Measurements from ENCODE around the gene INTS11.

Gene INTS11

DNA sequence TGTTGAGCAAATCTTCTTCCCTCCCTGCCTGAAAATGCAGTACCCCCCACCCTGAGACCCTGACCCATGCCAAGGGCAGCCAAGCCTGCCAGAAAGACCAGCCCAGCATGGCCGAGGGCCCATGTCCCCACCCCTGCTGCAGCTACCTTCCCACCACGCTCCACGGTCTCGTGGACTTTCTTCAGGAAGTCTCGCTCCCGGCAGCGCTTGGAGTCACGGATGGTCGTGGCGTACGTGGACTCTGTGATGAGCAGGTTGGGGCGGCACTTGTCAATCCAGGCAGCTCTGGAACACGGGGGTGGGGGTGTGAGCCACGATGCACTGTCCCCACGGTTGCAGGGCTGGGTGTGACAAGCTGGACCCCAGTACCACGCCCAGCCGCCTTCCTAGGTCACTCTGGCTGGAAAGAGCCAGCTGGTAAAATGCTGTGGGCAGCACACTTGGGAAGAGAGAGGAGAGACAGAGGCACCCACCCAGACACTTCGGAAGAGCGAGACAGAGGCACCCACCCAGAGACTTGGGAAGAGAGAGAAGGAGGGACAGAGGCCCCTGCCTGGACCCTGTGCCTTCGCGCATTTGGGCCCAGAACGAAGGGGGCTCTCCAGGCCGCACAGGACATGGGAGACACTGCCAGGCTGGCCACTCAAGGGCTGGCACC, 9.7 kb downstream of the INTS11 start:
- no peak for DNase-seq (ENCODE audit: low read depth in 1 of 2, low spot score in 1 of 2)

DNA sequence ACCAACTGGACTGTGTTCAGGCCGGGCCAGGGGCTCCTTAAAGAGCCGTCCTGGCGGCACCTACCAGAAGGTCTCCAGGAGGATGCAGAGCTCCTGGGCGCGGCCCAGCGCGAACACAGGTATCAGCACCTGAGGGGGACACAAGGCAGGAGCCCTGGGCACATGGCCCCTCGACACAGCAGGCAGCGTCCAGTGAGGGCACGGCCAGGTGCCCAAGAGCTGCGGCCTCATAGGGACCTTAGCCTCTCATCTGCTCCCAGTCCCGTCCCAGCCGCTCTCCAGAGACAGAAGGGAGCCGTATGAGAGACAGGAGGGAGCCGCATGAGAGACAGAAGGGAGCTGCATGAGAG, 10.2 kb downstream of the INTS11 start:
- DNase-seq (ENCODE audit: low read depth in 1 of 2, low spot score in 1 of 2) = no peak

DNA sequence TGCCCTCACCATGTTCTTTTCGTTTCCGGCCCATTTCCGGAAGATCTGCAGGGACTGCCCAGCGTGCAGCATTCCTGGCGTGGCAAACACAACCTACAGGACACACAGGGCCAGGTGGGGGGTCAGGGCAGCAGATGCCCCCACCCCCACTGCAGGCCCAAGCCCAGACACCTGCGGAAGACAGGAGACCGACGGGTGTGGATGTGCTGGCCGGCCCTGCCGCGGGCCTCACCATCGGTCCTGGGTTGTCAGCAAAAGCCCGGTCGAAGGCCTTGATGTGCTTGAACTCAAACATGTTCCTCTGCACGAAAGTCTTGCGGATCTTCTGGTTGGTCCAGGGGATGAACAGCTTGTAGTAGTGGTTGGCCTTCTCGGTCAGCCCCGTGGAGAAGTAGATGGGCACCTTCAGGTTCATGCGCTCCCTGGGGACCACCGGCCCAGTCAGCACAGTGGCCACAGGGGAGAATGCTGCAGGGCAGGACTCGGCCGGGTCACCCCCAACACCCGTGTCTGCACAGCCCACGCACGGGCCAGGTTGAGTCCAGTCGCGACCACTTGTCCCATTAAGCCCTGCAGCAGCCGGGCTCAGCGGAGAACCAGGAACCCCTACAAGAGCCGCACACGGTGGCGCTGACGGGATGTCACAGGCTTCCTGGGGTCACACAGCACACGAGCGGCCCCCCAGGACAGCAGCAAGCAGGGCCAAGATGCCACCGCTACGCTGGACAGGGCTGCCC, 10.8 kb downstream of the INTS11 start:
- DNase-seq (ENCODE audit: low read depth in 1 of 2, low spot score in 1 of 2) = no peak

DNA sequence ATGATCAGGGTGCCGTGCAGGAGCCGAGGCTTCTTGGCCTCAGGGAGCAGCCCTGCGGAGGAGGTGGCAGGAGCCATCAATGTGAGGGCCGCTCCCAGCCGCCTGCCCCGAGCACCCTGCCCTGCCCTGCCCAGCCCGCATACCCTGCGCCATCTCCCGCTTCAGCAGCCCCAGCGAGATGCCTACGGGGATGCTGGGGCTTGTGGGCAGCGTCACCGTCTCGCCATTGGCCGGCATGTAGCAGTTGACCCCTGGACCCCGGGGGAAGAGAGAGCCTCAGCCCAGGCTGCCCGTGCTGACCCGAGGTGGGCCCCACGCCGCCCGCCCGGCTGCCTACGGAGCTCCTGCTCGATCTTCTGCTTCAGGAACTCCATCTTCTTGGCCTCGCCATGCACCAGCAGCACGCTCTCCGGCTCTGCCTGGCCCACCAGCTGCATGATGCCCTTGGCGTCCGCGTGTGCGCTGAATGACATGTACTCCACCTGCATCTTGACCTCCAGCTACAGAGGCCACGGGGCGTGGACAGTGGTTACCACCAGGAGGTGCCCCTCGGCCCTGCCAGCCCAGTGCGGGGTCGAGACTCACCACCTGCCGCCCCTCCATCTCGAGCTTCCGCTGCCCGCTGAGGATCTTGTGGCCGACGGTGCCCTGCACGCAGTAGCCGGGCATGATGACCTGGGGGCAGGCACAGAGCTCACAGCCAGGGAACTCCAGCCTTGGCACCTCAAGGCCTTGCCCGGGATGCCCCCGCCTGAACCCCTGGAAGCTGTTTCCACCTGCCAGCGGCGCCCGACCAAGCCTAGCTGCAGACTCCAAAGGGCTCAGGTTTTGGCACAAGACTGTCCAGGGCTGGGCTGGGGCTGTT, 11.8 kb downstream of the INTS11 start:
- no peak for DNase-seq (ENCODE audit: low read depth in 1 of 2, low spot score in 1 of 2)

DNA sequence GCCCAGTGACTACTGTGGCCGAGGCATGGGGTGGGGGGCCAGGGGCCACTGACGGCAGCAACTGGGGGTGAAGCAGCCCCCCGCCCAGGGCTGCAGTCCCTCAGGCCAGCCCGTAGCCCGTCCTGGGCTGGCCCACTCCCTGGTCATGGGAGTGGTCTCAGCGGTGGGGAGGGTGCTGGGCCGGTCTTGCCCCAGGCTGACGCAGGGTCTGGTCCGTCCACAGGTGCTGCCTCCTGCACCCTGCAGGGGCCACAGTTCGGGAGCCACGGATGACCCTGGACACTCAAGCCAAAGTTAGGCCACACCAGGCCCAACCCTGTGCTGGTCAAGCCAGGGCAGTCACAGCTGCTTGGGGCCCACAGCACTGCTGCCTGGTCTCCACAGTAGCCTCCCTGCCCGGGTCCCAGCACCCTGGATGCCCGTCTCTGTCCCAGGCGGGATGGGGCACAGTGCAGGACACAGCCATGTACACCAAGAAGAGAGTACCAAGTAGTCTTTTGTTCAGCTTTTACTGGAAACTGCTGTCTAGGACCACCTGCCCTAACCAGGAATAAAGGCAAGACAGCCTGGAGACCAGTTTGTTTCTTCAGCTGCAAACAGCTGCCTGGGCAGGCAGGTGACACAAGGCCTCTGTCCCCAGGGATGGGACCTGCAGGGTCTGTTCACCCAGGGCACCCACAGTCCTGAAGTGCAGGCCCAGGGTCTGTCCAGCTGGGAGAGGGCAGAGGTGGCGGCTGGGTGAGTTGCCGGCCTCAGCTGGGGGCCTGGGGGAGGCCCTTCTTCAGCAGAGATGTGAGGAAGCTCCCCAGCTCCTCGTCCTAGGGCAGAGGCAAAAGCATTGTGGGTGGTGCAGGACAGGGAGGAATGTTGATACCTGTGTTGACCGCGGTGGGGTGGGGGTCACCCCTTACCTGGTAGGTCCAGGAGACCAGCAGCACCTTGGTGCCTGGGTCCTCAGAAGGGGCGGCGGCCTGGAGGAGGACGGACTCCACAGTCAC, 13.1 kb downstream of the INTS11 start:
- no peak for DNase-seq (ENCODE audit: low read depth in 1 of 2, low spot score in 1 of 2)

DNA sequence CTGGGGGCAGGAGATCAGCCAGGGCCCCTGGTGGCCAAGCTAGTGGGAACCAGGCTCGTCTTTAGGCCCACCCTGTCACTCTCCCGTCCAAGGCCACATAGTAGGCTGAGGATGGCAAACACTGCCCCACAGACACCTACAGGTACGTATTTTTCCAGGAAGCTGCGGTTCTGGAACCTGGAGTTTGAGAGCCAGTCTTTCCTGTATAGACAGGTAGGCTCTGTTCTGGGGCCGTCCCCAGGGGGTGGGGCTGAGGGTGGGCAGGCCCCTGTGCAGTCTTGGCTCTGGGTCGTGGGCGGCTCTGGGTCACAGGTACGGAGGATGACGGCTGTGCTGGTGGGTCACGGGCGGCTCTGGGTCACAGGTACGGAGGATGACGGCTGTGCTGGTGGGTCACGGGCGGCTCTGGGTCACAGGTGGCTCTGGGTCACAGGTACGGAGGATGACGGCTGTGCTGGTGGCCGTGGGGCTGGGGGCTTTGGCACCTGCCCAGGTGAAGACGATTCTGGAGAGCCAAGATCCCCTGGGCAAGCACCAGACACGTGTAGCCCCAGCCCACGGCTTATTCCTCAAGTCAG, 13.9 kb downstream of the INTS11 start:
- DNase-seq (ENCODE audit: low read depth in 1 of 2, low spot score in 1 of 2) = no peak

DNA sequence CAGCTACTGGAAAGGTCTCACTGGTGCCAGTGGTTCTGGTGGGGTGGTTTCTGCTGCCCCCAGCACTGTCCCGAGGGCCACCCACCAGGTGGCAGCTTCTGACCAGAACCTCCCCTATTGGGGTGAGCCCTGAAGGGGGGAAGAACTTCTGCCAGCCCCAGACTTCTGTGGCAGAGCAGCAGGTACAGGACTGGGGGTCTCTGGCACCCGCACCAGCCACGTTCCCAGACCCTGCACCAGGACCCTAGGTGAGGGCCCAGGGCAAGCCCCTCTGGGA, 14.4 kb downstream of the INTS11 start:
- no peak for DNase-seq (ENCODE audit: low read depth in 1 of 2, low spot score in 1 of 2)

DNA sequence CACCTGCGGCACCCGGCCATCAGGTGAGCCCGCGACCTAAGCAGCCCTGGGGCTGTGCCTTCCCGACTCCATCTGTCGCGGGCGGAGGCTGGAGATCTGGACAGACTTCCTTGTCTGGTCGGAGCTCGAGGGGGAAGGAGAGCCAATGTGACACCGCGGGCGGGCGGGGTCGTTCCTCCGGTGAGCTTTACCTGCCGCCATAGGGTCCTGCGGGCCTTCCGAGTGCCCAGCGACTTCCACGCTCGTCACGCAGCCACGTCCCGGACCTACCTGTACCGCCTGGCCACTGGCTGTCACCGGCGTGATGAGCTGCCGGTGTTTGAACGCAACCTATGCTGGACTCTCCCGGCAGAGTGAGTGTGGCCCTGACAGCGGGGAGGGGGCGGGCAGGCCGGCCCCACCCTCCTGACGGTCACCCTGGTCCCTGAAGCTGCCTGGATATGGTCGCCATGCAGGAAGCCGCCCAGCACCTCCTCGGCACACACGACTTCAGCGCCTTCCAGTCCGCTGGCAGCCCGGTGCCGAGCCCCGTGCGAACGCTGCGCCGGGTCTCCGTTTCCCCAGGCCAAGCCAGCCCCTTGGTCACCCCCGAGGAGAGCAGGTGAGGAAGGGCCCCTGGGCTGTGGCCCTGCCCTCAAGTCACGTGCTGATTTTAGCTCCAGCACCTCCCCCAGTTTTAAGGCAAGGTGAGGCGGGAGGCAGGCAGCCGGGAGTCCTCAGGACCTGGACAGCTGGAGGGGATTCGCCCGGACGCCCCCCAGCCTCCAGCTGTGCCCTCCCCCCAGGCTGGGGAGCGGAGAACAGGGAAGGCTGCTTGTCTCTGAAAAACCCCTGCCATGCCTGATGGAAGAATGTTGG, 15.0 kb downstream of the INTS11 start:
- DNase-seq (ENCODE audit: low read depth in 1 of 2, low spot score in 1 of 2) = peak in 1 of 2 donors; percentile 13

DNA sequence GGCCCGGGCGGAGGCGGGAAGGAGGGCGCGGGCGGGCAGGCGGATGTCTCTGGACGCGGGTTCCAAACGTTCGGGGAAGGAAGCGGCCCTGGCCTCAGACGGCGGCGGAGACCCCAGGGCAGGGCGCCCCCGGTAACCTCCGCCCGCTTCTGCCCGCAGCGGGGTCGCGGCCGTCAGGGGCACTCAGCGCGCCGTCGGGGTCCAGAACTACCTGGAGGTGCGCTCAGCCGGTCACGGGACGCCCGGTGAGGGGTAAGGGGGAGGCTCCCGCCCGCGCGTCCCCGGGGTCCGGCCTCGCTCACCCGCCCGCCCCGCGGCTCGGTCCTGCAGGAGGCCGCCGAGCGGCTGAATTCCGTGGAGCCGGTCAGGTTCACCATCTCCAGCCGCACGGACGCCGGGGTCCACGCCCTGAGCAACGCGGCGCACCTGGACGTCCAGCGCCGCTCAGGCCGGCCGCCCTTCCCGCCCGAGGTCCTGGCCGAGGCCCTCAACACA, 15.7 kb downstream of the INTS11 start:
- DNase-seq (ENCODE audit: low read depth in 1 of 2, low spot score in 1 of 2) = no peak

DNA sequence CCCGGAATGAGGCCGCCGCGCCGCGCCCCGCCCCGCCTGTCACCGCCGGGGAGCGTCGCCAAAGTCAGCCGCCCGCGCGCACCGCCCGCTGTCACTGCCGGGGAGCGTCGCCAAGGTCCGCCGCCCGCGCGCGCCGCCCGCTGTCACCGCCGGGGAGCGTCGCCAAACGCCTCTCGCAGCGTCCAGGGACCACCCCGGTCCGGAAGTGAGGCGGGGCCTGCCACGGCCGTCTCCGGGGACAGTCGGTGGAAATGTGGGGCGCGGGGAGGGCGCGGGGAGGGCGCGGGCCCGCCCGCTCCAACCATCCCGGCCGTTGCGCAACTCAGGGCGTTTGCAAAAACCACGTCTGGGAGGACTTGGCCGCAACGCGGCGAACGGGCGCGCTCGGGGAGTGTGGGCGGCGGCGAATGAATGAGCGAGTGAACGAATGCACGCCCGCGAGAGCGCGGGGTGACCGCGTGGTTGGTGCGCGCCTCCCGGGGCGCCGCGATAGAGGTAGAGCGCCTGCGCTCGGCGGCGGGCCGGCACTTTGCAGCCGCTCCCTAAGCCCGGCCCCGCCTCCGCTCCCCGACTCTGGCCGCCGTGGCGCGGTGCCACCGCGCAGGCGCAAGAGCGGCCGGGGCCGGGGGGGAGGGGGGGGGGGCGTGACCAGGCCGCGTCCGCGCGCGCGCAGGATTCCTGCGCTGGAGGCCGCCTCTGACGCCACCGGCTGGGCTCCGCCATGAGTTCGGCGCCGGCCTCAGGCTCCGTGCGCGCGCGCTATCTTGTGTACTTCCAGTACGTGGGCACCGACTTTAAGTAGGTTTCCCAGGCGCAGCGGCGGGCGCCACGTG, 16.3 kb downstream of the INTS11 start, which contains the start of the genes ACAP3 and PUSL1:
ACAP3 (minus strand) TSS at position 8 of the 833 bp plus-strand sequence. CDS start 115 bp downstream, outside the sequence.
PUSL1 (plus strand) TSS at position 675 of the 833 bp plus-strand sequence; CDS start at position 722, 47 bp downstream.
- peak; percentile 77 to 79 for DNase-seq (ENCODE audit: low read depth in 1 of 2, low spot score in 1 of 2)

DNA sequence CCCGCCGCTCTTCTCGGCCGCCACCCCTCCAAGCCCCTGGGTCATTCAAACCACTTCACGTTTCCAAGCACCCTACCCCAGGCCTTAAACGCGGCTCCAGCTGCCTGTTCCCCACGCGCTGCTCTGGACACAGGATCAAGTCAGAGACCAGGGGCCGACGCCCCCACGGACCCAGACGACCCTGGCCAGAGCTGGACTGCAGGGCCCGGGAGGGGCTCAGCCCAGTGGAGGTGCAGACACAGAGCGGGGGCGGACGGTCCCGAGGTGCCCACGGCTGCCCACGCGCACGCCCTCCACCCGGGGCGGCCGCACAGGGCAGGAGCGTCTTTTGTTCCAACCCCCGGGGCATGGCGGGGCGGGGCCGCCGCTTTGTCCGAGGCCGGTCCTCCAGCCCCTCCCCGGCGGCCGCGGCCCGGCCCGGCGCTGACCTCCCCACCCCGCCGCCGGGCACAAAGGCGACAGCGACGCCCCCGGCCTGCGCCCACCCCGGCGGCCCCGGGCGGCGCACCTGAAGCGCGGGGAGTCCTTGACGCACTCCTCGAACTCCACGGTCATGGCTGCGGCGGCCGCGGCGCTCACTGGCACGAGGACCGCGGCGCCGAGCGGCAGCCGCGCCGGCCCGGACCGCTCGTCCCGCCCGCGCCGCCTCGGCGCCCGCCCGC, 17.1 kb downstream of the INTS11 start:
- DNase-seq (ENCODE audit: low read depth in 1 of 2, low spot score in 1 of 2) = no peak

DNA sequence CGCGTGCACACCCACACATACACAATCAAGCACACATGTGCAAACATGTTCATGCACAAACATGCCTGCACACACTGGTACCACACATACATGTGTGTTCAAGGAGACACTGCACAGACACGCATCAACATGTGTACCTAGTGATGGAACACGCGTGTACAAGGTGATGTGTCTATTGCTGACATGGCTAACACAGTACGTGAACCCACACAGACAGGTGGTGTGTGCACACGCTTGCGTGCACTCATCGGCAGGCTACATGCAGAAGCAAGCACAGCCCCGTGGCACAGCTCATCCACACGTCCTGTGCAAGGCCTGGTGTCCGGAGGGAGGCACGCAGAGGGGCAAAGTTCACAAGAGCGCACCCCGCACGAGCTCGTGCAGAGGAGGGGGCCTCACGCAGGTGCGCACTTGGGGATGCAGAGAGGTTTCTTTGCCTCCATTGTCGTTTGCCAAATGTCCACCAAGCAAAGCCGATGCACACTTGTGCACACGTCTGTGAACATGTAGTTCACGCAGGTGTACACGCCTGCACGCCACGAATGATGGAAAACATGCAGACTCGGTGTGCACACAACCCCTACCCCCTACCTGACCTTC, 17.7 kb downstream of the INTS11 start:
- no peak for DNase-seq (ENCODE audit: low read depth in 1 of 2, low spot score in 1 of 2)

DNA sequence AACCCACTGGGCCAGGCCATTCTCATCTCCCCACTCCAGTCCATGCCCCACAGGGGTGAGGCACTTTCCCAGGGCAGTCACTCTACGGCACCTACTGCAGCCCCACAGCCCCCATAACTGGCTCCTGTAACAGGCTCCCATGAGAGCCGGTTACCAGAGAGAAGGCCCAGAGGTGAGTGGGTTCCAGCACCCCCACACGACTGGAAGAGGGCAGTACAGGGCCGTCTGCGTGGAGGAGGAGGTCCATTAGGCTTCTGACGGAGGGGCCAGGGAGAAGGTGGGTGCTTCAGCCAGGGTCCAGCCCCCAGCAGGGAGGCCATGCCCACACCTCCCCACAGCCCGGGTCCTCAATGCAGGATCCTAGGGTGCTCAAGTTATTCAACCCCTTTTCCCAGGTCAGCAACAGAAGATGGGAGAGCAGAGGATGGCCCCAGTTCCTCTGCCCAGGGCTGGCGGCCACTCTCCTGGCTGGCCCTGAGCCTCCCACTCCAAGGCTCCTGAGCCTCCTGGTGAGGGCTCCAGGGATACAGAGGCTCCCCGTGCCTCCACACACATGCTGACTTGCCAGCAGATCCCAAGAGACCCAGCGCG, 18.3 kb downstream of the INTS11 start:
- no peak for DNase-seq (ENCODE audit: low read depth in 1 of 2, low spot score in 1 of 2)

DNA sequence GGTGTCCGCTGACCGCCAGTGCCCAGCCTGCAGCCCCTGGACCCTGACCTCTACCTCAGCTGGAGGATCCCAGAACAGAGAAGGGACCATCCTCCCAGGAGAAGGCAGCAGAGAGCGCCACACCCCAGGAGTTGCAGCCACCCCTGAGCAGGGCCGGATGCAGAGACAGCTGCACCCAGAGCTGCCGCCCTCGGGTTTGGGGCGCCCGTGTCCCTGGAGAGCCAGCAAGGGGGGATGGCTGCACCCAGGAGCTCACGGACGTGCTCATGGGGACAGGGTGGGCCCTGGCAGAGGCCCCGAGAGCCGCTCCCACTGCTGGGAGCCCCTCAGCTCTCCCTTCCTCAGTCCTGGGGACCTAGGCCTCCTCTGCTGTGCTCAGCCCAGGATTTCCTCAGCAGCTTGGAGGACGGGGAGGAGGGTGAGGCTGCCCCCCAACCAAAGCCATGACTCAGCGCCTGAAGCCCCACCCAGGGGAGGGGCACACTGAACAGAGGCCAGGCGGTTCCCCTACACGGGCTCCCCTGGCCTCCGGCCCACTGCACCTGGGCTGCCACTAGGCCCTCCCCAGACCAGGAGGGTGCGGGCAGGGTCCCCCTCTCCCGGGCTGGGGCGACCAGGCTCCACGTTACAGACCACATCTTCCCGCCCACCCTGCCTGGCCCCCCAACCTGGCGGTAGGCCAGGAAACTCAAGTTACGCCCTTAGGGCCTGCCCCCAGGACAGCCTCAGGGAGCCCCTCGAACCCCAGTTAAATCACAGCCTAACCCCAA, 19.0 kb downstream of the INTS11 start:
- peak; percentile 32 to 44 for DNase-seq (ENCODE audit: low read depth in 1 of 2, low spot score in 1 of 2)

DNA sequence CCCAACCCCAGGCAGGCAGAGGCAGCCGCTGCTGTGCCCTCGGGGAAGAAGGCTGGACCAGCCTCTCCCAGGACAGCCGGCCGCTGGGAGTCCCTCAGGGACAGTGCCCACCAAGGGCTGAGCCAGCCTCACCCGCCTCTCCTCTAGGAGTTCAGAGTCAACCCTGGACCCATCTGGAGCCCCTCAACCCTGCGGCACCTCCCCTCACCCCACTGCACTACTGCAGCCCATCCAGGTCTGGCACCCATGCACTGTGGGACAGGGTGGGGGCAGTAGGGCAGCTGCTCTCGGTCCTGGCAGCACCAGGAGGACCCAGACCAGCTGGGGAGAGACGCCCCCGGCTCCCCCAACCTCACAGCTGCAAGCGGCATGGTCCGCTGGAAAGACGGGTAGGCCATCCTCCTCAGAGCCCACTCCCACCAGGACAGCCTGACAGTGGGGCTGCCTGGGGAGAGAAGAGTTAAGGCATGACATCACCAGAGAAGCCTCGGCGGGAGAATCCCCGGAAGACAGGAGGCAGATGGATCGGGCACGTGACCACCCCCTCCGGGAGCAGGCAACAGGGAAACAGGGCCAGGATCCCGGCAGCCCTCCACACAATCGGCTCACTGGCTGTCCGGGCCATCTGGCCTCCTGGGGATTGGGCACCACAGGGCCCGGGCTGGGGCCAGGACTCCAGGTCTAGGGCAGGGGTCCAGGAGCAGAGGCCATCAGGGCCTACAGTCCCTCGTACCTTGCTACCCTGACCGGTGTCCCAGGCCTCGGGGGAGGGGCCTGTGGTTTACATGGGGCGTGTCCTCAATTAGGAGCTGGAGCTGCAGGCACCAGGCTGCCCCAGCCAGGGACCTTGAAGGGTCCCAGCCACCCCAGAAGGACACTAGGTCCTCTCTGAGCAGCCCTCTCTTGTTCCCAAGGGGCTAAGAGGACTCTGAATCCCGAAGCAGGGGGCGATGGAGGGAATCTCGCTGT, 19.8 kb downstream of the INTS11 start:
- no peak for DNase-seq (ENCODE audit: low read depth in 1 of 2, low spot score in 1 of 2)

Measured in activated CD4-positive, alpha-beta T cell treated with anti-CD3 and anti-CD28 coated beads, Interleukin-2, amount 50 U/mL, for 24 hours (primary cell).